GM19463 (cell line): ENCODE measurements around the gene ABCA2.
"Not testable (repeated sequence)": the region's sequence is repeated elsewhere in the genome, so short reads cannot be mapped to it uniquely, and the experiment has no call there.

ENCODE experiments used
- ATAC-seq: cut with Tn5 transposase; IDR thresholded peaks from one replicate; pipeline ENCODE4 v1.9.1; 2021; ENCODE audit warnings: mild to moderate bottlenecking, moderate library complexity; ENCODE audit not compliant: unreplicated experiment

Gene ABCA2

GRCh38 chr9:137064027-137064879 lies 36.2 kb upstream of the ABCA2 start:
- no peak for ATAC-seq

DNA sequence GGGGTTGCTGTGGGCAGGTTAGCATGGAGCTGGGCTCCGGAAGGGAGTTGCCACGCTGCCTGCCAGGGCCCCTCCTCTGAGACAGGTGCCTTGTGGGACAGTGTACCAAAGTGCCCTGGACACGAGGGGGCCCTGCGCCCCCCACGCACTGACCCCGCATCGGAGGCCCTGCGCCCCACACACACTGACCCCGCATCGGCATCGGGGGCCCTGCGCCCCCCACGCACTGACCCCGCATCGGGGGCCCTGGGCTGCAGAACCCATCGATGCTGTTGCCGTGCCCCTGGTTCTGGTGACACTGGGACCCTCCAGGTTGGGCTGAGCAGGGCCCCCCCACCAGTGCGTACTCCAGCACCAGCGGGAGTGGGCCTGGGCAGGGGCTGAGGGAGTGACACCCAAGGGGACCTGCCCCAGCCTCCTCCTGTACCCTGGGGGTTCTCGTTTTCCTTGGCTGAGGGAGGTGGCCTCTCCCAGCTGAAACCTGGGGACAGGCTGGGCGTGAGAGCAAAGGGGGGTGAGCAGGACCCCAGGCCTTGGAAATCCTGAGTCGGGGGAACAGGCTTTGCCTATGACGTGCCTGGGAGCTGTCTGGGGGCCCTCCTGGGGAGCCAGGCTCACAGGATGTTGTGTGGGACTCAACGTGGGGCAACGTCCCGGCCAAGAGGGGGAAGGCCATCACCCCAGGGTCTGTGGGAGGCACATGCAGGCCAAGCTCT lies 35.4 kb upstream of the ABCA2 start:
- ATAC-seq: no peak

GRCh38 chr9:137062798-137063197 lies 34.8 kb upstream of the ABCA2 start:
- not testable (repeated sequence) for ATAC-seq

- ATAC-seq: no peak
These were observed 34.3 kb upstream of the ABCA2 start for GRCh38 chr9:137062384-137062783.

GRCh38 chr9:137058521-137059234 lies 30.6 kb upstream of the ABCA2 start:
- ATAC-seq: no peak

DNA sequence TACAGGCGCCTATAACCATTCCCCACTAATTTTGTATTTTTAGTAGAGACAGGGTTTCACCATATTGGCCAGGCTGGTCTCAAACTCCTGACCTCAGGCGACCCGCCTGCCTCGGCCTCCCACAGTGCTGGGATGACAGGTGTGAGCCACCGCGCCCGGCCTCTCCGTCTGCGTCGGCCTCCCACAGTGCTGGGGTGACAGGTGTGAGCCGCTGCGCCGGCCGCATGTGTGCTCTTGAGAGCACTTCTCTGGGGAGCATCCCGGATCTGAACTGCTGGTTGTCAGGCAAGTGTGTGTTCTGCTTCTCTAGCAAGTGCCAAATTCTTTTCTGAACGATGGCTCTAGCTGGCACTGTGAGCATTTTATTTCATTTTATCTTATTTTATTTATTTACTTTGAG lies 29.5 kb upstream of the ABCA2 start:
- ATAC-seq: no peak

- ATAC-seq: no peak
These were observed 28.8 kb upstream of the ABCA2 start for GRCh38 chr9:137056739-137057415.

DNA sequence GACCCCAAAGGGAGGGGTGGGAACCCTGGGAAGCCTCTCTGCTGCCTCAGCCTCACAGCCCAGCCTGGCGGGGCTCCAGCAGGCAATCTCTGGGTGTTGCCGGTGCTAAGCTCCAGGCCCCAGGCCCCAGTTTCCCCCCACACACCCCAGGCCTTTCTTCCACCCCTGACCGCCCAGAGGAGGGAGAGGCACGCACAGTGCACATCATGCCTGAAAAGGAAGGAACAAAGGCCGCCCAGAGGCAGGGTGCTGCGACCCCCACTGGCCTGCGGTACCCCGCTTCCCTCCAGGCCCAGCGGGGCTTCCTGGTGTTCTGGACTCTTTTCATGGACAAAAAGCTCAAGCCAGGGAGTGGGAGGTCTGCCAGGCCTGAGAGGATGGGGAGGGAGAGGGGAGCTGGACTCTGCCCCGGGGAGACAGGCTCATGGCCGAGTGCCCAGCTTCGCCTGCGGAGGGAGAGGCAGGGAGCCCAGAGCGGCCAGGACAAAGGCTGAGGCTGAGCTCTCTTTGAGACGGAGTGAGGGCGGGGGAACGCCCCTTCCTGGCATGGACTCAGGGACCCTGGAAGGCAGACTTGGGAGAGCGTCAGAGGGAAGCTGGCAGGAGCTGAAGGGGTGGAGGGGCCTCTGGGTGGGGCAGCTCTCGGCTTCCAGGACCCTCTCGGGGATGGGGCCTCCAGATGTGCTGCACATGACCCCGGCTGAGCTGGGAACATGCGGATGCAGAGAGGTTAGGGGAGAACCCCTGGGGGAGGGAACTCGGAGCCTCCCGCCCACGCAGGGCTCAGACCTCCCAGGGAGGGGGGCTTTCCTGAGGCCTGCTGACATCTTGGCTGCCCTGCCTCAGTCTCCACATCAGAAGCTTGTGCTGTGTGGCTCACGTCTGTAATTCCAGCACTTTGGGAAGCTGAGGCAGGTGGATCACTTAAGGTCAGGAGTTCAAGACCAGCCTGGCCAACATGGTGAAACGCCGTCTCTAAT lies 27.6 kb upstream of the ABCA2 start:
- ATAC-seq: no peak

- no peak for ATAC-seq
These were observed 26.9 kb upstream of the ABCA2 start for GRCh38 chr9:137054932-137055384.

DNA sequence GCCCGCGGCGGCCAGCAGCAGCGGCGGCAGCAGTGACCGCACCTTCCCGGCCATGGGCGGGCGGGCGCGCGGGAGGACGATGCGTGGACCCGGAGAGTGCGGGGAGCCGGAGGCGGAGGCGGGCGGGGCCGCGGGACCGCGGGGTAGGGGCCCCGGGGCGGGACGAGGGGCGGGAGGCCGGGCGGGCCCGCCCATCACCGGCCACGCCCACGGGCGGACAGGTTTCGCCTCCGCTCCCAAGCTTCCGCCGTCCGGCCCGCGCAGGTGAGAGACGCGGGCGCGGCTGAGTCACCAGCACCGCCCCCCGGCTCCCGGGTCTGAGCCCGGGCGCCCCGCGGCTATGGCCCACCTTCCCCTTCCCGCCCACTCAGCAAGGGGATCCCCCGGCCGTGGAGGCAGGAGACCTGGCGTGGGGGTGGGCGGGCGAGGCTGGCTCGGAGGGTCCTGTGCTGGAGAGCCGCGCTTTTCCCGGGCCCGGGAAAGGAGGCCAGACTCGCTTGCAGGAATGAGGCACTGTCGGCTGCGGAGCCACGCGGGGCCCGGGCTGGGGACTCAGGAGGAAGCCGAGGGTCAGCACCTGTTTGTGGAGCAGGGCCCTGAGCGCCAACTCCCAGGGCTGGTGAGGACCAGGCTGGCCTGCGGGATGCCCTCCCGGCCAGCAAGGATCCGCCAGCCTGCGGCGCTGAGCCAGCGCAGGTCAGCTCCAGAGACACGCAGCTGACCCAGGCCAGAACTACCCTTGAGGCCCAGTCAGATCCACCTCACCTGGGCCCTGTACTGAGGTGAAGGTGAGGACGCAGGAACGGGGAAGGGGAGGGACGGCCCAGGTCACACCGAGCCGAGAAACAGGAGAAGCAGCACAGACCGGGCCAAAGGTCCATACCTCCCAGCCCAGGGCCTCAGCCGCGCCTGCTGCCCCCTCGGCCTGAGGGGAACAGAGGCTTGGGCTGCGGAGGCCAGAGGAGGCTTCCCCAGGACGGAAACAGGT lies 26.2 kb upstream of the ABCA2 start, which contains the start of gene ENTPD2:
TSS of gene ENTPD2 (minus strand) at position 118 of the 988 bp plus-strand sequence. CDS start at position 54, 64 bp downstream.
- ATAC-seq: no peak

DNA sequence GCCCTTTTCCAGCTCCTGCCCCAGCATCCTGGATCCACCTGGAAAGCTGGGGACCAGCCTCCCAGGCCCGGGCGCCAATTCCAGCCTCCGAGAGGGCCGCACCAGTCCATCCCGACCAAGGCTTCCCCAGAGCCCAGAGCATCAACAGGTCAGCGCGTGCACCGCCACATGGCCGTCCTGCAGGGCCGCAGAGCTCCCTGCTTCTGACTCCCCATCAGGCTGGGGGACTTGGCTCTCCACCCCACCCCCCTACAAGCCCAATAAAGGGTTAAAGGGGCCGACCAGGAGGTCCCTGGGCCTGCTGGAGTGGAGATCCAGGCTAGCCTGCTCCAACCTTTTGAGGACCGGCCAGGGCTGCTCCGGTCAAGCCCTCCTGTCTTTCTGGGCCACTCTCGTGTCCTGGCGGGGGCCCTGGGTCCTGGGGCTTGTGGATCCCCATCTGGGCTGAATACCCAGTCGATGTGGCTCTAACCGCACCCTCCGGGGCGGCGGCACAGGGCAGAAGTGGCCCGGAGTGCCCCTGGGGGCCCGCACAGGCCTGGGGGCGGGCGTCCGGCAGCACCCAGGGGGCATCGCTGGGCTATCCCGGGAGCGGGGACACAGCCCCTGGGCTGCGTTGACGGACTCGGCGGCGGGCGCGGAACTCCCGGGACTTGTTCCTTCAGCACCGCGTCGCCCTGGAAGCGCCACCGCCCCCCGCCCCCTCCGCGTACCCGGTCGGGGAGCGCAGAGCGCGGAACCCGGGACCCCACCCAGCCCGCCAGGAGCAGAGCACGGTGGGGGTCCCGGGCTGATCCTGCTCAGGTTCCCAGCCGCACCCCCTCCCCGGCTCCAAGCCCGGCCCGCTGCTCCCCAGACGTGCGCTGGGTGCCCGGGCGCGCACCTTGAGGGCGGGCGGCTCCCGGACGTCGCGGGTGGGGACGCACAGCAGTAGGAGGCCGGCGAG lies 25.2 kb upstream of the ABCA2 start:
- ATAC-seq: no peak

DNA sequence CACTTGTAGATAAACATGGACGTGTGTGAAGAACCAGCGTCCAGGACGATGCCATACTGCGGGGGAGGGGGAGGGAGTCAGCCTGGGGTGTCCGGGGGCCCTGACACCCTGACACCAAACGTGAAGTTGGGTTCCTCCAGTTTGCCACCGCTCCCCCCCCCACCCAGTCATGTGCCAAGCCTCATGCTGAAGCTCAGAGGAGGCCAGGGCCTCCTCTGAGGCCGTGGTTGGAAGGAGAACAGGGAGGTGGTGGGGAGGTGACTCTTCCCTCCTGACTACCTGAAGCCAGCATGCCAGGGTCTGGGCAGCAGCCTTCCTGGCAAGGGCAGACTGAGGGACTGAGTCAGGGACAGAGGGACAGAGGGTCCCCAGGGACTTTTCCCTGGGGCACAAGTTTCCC lies 24.3 kb upstream of the ABCA2 start:
- no peak for ATAC-seq

DNA sequence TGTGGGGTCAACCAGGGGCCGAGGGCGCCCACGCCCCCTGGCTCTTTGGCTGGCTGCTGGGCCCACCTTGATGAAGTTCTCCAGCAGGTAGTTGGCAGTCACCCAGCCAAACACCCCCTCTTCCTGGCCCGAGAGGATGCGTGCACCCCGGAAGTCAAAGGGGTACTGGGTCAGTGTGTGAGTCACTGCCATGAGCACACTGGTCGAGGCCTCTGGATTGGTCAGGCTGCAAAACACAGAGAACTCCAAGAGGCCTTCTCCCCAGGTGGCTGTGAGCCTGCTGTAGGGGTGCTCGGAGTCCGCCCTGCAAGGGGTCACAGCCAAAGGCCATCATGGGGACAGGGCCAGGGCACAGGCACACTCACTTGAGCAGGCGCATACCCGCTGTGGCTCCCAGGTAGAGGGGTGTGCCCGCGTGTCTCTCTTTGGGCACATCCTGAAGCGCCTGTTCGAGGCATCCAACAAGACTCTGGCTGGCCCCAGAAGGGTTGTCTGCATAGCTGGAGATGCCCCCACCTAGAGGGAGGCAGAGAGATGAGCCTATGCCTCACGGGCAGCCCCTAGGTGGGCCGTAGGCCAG lies 23.2 kb upstream of the ABCA2 start:
- no peak for ATAC-seq

- no peak for ATAC-seq
These were observed 22.5 kb upstream of the ABCA2 start for GRCh38 chr9:137050570-137050969.

DNA sequence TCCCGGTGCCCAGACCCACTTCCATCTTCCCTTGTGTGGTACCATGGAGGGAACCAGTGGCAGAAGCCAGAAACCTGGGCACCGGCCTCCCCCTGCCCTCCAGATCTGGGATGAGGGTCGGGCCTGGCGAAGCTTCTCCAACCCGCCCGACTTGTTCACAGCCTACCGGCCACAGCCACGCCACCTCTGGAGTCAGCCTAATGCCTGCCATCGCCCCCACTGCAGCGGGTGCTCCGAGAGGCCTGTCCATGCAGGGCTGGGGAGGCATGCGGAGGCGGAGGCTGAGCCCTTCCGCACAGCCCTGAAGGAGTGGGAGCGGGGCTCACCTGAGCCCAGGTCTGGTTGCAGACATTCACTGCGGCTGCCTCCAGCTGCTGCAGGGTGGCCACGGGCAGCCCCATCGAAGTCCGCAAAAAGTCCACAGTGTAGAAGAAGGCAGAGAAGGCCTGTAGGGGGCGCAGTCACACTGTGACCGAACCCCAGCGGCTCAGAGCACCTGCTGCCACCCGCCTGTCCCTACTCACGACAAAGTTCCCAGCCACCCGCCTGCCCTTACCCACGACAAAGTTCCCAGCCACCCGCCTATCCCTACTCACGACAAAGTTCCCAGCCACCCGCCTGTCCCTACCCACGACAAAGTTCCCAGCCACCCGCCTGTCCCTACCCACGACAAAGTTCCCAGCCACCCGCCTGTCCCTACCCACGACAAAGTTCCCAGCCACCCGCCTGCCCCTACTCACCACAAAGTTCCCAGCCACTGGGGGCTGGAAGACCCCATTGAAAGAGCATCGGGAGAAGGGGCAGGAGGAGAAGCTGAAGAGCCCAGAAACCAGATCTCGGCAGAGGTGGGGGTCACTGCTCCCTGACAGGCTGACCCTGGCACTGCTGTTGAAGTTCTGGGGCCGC lies 21.8 kb upstream of the ABCA2 start:
- ATAC-seq: no peak
